ENCODE measurements around the gene MYL5.
"Not testable (repeated sequence)": the region's sequence is repeated elsewhere in the genome, so short reads cannot be mapped to it uniquely, and the experiment has no call there.

The MYL5 gene

GRCh38 chr4:656436-657337 is 17.7 kb upstream of the MYL5 start:
- no peak for DNase-seq (ENCODE audit: low read depth)

- no peak for DNase-seq (ENCODE audit: low read depth)
Measured at GRCh38 chr4:657338-657833, 17.0 kb upstream of the MYL5 start.

- no peak for DNase-seq (ENCODE audit: low read depth)
Measured at GRCh38 chr4:657834-658667, 16.3 kb upstream of the MYL5 start.

GRCh38 chr4:658681-659667 is 15.4 kb upstream of the MYL5 start:
- DNase-seq (ENCODE audit: low read depth): no peak

- DNase-seq (ENCODE audit: low read depth): no peak
Measured at GRCh38 chr4:659851-660250, 14.5 kb upstream of the MYL5 start.

- DNase-seq (ENCODE audit: low read depth): no peak
Measured at GRCh38 chr4:660401-660800, 13.9 kb upstream of the MYL5 start.

- DNase-seq (ENCODE audit: low read depth): no peak
Measured at GRCh38 chr4:661231-661630, 13.1 kb upstream of the MYL5 start.

- no peak for DNase-seq (ENCODE audit: low read depth)
Measured at GRCh38 chr4:661881-662761, 12.2 kb upstream of the MYL5 start.

- no peak for DNase-seq (ENCODE audit: low read depth)
Measured at GRCh38 chr4:663046-663437, 11.3 kb upstream of the MYL5 start.

GRCh38 chr4:663438-664428 is 10.6 kb upstream of the MYL5 start:
- peak; percentile 59 for DNase-seq (ENCODE audit: low read depth)

GRCh38 chr4:664713-665231 is 9.6 kb upstream of the MYL5 start:
- no peak for DNase-seq (ENCODE audit: low read depth)

- DNase-seq (ENCODE audit: low read depth): no peak
Measured at GRCh38 chr4:665381-665750, 9.0 kb upstream of the MYL5 start.

- no peak for DNase-seq (ENCODE audit: low read depth)
Measured at GRCh38 chr4:665751-666435, 8.4 kb upstream of the MYL5 start.

GRCh38 chr4:666436-666810 is 7.9 kb upstream of the MYL5 start:
- DNase-seq (ENCODE audit: low read depth): no peak

- DNase-seq (ENCODE audit: low read depth): no peak
Measured at GRCh38 chr4:666822-667544, 7.4 kb upstream of the MYL5 start.

- no peak for DNase-seq (ENCODE audit: low read depth)
Measured at GRCh38 chr4:667545-667925, 6.8 kb upstream of the MYL5 start.

GRCh38 chr4:668219-668618 is 6.1 kb upstream of the MYL5 start:
- DNase-seq (ENCODE audit: low read depth): not testable (repeated sequence)
